Upper lobe of left lung (tissue), 6 donors: ENCODE measurements around the gene MEAK7. TPM values are rescaled to one million over a fixed set of nuclear protein-coding genes. Genes with fewer than 3 reads are reported as not detected.

Experiments
- ATAC-seq, 2 donors: fragments of 200-7000 bp; cut with Tn5 transposase; one replicate each; pipeline ENCODE4 v1.9.1; 2022; ENCODE audit warnings: mild to moderate bottlenecking in 2 of 2, moderate library complexity in 2 of 2; ENCODE audit not compliant: low FRiP score in 2 of 2
- DNase-seq, 2 donors: peaks; one replicate each; pipeline ENCODE4 v3.0.0-alpha.2; 2019 to 2020
- H3K27ac ChIP-seq, 4 donors: fragments of 200-600 bp; sonication (generic); one replicate each; pipeline ENCODE4 v1.5.1; 2016 to 2019
- H3K27me3 ChIP-seq, 4 donors: fragments of 200-600 bp; sonication (generic); one replicate each; pipeline ENCODE4 v1.5.1; 2017 to 2019
- H3K36me3 ChIP-seq, 4 donors: fragments of 200-600 bp; sonication (generic); one replicate each; pipeline ENCODE4 v1.5.1; 2016 to 2019
- H3K4me1 ChIP-seq, 4 donors: fragments of 200-600 bp; sonication (generic); one replicate each; pipeline ENCODE4 v1.5.1; 2018 to 2019
- H3K4me3 ChIP-seq, 4 donors: fragments of 200-600 bp; sonication (generic); one replicate each; pipeline ENCODE4 v1.5.1; 2017 to 2019; ENCODE audit warnings: mild to moderate bottlenecking in 2 of 4, moderate library complexity in 1 of 4
- H3K9me3 ChIP-seq, 4 donors: fragments of 200-600 bp; sonication (generic); one replicate each; pipeline ENCODE4 v1.5.1; 2018 to 2019
- EP300 ChIP-seq, 4 donors: sonication (generic); formaldehyde crosslinking; IDR thresholded peaks; one replicate each; pipeline ENCODE4 v1.5.1; 2017; ENCODE audit warnings: antibody characterized with exemption in 4 of 4, control low read depth in 2 of 4
- POLR2A ChIP-seq, 4 donors: fragments of 450-650 bp; IDR thresholded peaks; one replicate each; pipeline ENCODE4 v1.5.1; 2016 to 2017; ENCODE audit warnings: antibody characterized with exemption in 4 of 4, mild to moderate bottlenecking in 2 of 4
- POLR2AphosphoS5 ChIP-seq, 2 donors: sonication (generic); formaldehyde crosslinking; IDR thresholded peaks; one replicate each; pipeline ENCODE4 v1.5.1; 2017; ENCODE audit warnings: antibody characterized with exemption in 2 of 2
- WGBS, 2 donors: methylation state at CpG; one replicate each; pipeline ENCODE4 v1.1.5; 2017 to 2018; 5-methylcytosine and 5-hydroxymethylcytosine counted together
- total RNA-seq, 6 donors: library from RNA; depleted of rRNA in 4 of 6; stranded (reverse); fragments of >200 nt in 4 of 6; gene quantifications; one replicate each; pipeline versions ENCODE4 v1.1.0 to v1.2.1, GENCODE V29; 2016 to 2021
- TF ChIP-seq, protein P1 (sequence below), 6 experiments: fragments of 450-650 bp in 4 of 6; fragments of 200-600 bp in 2 of 6; sonication (generic) in 2 of 6; IDR thresholded peaks; one replicate each; pipeline ENCODE4 v1.5.1; 2016 to 2019; ENCODE audit warnings: antibody characterized with exemption in 6 of 6
- donor health status: DM: no; HTN: no; CAD: no; lungs with moderate emphysema.
- donor health status: DM: no; HTN: yes; CAD: no; lungs with severe emphysema.

The MEAK7 gene
- total RNA-seq, 6 donors from 2014 or later = 8.5 to 32.8 (median 12.2) TPM

GRCh38 chr16:84495506-84495905 is 9.0 kb downstream of the MEAK7 start:
- ATAC-seq (no peak), DNase-seq (peak in 1 of 2 donors; percentile 1)
- 96 to 98% methylated on average over 11 of the region's 11 CpGs for WGBS, 2 donors
- H3K9me3 ChIP-seq = peaks cover 0 to 3% (median 0%) of the 10 kb centered on the region in 4 donors
- no peak overlapping the region for H3K27ac ChIP-seq
- H3K27me3 ChIP-seq = no peaks in the 10 kb centered on the region
- no peak overlapping the region for H3K4me3 ChIP-seq
- peaks cover 12 to 61% (median 28%) of the 10 kb centered on the region in 4 donors for H3K36me3 ChIP-seq
- no peaks in the 10 kb centered on the region for H3K4me1 ChIP-seq
- TF ChIP-seq, protein P1, sequence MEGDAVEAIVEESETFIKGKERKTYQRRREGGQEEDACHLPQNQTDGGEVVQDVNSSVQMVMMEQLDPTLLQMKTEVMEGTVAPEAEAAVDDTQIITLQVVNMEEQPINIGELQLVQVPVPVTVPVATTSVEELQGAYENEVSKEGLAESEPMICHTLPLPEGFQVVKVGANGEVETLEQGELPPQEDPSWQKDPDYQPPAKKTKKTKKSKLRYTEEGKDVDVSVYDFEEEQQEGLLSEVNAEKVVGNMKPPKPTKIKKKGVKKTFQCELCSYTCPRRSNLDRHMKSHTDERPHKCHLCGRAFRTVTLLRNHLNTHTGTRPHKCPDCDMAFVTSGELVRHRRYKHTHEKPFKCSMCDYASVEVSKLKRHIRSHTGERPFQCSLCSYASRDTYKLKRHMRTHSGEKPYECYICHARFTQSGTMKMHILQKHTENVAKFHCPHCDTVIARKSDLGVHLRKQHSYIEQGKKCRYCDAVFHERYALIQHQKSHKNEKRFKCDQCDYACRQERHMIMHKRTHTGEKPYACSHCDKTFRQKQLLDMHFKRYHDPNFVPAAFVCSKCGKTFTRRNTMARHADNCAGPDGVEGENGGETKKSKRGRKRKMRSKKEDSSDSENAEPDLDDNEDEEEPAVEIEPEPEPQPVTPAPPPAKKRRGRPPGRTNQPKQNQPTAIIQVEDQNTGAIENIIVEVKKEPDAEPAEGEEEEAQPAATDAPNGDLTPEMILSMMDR (IDR thresholded peaks at IDR 0.05) = no peak
- TF ChIP-seq POLR2A (IDR thresholded peaks at IDR 0.05) (no peak), EP300 (IDR thresholded peaks at IDR 0.05) (no peak), POLR2AphosphoS5 (IDR thresholded peaks at IDR 0.05) (no peak)

DNA sequence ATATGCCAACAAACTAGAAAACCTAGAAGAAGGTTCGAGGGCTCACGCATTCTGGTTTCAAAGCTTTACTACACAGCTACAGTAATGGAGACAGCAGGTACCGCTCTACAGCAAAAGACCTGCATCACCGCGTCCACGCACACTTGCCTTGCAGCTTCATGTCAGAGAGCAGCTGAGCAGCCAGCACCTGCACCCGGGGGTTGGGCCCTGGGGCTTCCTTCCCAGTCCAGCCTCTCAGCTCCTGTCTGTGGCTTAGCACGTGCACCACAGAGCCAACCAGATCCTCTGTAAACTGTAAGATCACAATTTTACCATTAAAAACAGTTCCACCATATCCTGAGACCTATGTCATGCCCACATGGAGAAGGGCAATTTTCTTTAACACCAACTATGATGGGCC is 15.3 kb downstream of the MEAK7 start:
- no peak overlapping the region for H3K4me3 ChIP-seq
- H3K27me3 ChIP-seq = no peaks in the 10 kb centered on the region
- no peak overlapping the region for H3K27ac ChIP-seq
- ATAC-seq (no peak), DNase-seq (peak in 1 of 2 donors; percentile 12)
- H3K36me3 ChIP-seq = peaks cover 4 to 67% (median 26%) of the 10 kb centered on the region in 4 donors
- H3K4me1 ChIP-seq = no peaks in the 10 kb centered on the region
- WGBS, 2 donors = 84% methylated on average over 7 to 8 of the region's 8 CpGs
- peaks cover 0 to 3% (median 0%) of the 10 kb centered on the region in 4 donors for H3K9me3 ChIP-seq
- TF ChIP-seq EP300 (IDR thresholded peaks at IDR 0.05) = no peak
- no peak for TF ChIP-seq POLR2AphosphoS5 (IDR thresholded peaks at IDR 0.05)
- no peak for TF ChIP-seq POLR2A (IDR thresholded peaks at IDR 0.05)
- TF ChIP-seq, protein P1 (IDR thresholded peaks at IDR 0.05) = no peak

DNA sequence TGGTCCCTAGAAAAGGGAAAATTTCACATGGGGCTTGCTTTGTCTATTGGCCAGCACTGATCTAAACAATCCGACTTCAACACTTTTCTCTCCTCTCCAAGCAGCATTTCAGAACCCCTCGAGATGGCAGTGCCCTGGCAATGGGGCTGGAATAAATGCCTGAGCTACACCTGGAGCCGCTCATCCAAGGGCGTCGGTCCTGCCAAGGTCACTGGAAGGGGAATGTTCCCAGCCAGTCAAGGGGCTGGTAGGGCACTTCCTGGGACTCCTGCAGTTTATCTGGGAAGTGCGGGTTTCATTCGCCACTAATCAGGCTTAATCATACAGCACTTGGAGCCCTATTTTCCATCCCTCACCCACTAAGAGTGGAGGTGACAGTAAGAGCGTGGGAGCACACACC is 17.1 kb downstream of the MEAK7 start:
- Histone ChIP-seq H3K36me3 (peaks cover 4 to 64% (median 24%) of the 10 kb centered on the region in 4 donors), H3K4me3 (no peak overlapping the region), H3K9me3 (no peaks in the 10 kb centered on the region), H3K4me1 (no peaks in the 10 kb centered on the region), H3K27me3 (no peaks in the 10 kb centered on the region), H3K27ac (no peak overlapping the region)
- WGBS, 2 donors = 92 to 93% methylated on average over 8 of the region's 8 CpGs
- TF ChIP-seq, protein P1 (IDR thresholded peaks at IDR 0.05) = no peak
- TF ChIP-seq POLR2AphosphoS5 (IDR thresholded peaks at IDR 0.05) = no peak
- no peak for TF ChIP-seq EP300 (IDR thresholded peaks at IDR 0.05)
- TF ChIP-seq POLR2A (IDR thresholded peaks at IDR 0.05) = no peak
- ATAC-seq (no peak), DNase-seq (peak in 1 of 2 donors; percentile 7)

- WGBS, 2 donors = 92 to 99% methylated on average over 12 to 16 of the region's 17 CpGs
- TF ChIP-seq EP300 (IDR thresholded peaks at IDR 0.05) (no peak), POLR2AphosphoS5 (IDR thresholded peaks at IDR 0.05) (no peak), POLR2A (IDR thresholded peaks at IDR 0.05) (no peak)
- TF ChIP-seq, protein P1 (IDR thresholded peaks at IDR 0.05) = no peak
- peak in 1 of 2 donors; percentile 11 for DNase-seq
- H3K27ac ChIP-seq = no peak overlapping the region
- H3K4me1 ChIP-seq = no peaks in the 10 kb centered on the region
- no peak for ATAC-seq
- no peak overlapping the region for H3K4me3 ChIP-seq
- no peaks in the 10 kb centered on the region for H3K9me3 ChIP-seq
- no peaks in the 10 kb centered on the region for H3K27me3 ChIP-seq
- peaks cover 4 to 70% (median 26%) of the 10 kb centered on the region in 4 donors for H3K36me3 ChIP-seq
Measured at GRCh38 chr16:84486551-84487235, 17.8 kb downstream of the MEAK7 start.

DNA sequence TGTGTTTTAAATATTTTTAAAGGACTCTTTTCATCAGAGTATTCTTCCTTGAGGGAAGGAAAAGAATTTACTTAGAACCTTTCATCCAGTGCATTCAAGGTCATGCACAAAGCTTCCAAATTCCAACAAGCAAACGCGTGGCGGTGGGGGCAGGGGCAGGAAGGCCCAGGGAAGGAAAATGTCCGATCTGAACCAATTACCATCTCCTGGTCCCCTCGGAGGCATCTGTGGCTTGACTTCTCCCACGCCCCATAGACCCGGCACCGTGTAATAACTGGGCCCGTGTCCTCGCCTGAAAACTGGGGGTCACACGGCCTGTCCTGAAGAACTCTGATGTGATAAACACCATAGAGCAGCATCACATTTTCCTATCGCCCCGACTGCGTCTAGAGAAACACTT is 18.3 kb downstream of the MEAK7 start:
- 86 to 95% methylated on average over 14 of the region's 14 CpGs for WGBS, 2 donors
- Histone ChIP-seq H3K4me3 (no peak overlapping the region), H3K27ac (no peak overlapping the region), H3K9me3 (no peaks in the 10 kb centered on the region), H3K36me3 (peaks cover 6 to 74% (median 26%) of the 10 kb centered on the region in 4 donors), H3K4me1 (no peaks in the 10 kb centered on the region), H3K27me3 (no peaks in the 10 kb centered on the region)
- peak in 1 of 2 donors; percentile 5 for DNase-seq
- no peak for ATAC-seq
- TF ChIP-seq POLR2AphosphoS5 (IDR thresholded peaks at IDR 0.05) (no peak), EP300 (IDR thresholded peaks at IDR 0.05) (no peak), POLR2A (IDR thresholded peaks at IDR 0.05) (no peak)
- TF ChIP-seq, protein P1 (IDR thresholded peaks at IDR 0.05) = no peak
